Panc1 (cell line): ENCODE results near the gene ASB14.

Experiments used
- POLR2AphosphoS5 ChIP-seq: IDR thresholded peaks from 2 replicates; pipeline ENCODE4 v1.6.1; 2012; ENCODE audit warnings: mild to moderate bottlenecking, low read depth, low read length, moderate library complexity
- SIN3A ChIP-seq: IDR thresholded peaks from 2 replicates; pipeline ENCODE4 v1.6.1; 2012; ENCODE audit warnings: low read depth, mild to moderate bottlenecking, low read length, moderate library complexity, borderline replicate concordance; ENCODE audit not compliant: insufficient read depth
- TCF7L2 ChIP-seq: IDR thresholded peaks from 2 replicates; pipeline ENCODE4 v1.6.1; 2011; ENCODE audit warnings: mild to moderate bottlenecking, low read depth, low read length, inconsistent platforms
- TF ChIP-seq, protein P1 (sequence below): fragments of 450-650 bp; IDR thresholded peaks from 2 replicates; pipeline ENCODE4 v1.5.1; 2017; ENCODE audit warnings: mild to moderate bottlenecking

DNA sequence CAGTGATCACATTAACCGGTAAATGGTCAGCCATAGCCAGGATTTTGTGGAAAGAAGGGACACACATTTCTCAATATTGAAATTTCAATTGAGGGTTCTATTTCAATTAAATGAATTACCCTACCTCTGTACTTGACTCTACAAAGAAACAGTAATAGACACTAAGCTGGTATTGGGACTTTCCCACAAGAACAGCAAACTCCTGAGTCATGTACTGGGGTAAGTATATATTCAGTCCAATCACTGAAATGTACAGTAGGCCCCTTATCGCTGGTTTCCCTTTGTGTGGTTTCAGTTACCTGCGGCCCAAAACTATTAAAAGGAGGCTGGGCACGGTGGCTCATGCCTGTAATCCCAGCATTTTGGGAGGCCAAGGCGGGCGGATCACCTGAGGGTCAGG lies 17.6 kb downstream of the ASB14 start:
- TF ChIP-seq SIN3A (no peak), POLR2AphosphoS5 (no peak), TCF7L2 (no peak)
- TF ChIP-seq, protein P1, sequence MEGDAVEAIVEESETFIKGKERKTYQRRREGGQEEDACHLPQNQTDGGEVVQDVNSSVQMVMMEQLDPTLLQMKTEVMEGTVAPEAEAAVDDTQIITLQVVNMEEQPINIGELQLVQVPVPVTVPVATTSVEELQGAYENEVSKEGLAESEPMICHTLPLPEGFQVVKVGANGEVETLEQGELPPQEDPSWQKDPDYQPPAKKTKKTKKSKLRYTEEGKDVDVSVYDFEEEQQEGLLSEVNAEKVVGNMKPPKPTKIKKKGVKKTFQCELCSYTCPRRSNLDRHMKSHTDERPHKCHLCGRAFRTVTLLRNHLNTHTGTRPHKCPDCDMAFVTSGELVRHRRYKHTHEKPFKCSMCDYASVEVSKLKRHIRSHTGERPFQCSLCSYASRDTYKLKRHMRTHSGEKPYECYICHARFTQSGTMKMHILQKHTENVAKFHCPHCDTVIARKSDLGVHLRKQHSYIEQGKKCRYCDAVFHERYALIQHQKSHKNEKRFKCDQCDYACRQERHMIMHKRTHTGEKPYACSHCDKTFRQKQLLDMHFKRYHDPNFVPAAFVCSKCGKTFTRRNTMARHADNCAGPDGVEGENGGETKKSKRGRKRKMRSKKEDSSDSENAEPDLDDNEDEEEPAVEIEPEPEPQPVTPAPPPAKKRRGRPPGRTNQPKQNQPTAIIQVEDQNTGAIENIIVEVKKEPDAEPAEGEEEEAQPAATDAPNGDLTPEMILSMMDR: no peak
